Cardiac fibroblast (primary cell): Measurements from ENCODE around the gene ALDH5A1.
A peak's percentile ranks its signal among the peaks of the same experiment; 100 is the strongest.

ENCODE experiments used
- DNase-seq, 2 donors: peaks; one replicate each; pipeline versions ENCODE4 v3.0.0 to v3.0.0-alpha.2; 2010; ENCODE audit warnings: low read depth in 2 of 2
- H3K4me3 ChIP-seq, 2 donors: replicated peaks in 1 of 2; 1 replicate in 1 of 2; 2 replicates in 1 of 2; pipeline ENCODE4 v1.5.1; 2011; ENCODE audit warnings: low read depth in 2 of 2, low read length in 2 of 2, mild to moderate bottlenecking in 2 of 2, moderate library complexity in 1 of 2
- TF ChIP-seq, protein P1 (sequence below): IDR thresholded peaks from one replicate; pipeline ENCODE4 v1.5.1; 2011; ENCODE audit warnings: low read depth, mild to moderate bottlenecking, low read length, inconsistent platforms

ALDH5A1 gene

GRCh38 chr6:24537082-24537699 is 42.4 kb downstream of the ALDH5A1 start:
- peak in 1 of 2 donors; percentile 10 for DNase-seq
- TF ChIP-seq, protein P1, sequence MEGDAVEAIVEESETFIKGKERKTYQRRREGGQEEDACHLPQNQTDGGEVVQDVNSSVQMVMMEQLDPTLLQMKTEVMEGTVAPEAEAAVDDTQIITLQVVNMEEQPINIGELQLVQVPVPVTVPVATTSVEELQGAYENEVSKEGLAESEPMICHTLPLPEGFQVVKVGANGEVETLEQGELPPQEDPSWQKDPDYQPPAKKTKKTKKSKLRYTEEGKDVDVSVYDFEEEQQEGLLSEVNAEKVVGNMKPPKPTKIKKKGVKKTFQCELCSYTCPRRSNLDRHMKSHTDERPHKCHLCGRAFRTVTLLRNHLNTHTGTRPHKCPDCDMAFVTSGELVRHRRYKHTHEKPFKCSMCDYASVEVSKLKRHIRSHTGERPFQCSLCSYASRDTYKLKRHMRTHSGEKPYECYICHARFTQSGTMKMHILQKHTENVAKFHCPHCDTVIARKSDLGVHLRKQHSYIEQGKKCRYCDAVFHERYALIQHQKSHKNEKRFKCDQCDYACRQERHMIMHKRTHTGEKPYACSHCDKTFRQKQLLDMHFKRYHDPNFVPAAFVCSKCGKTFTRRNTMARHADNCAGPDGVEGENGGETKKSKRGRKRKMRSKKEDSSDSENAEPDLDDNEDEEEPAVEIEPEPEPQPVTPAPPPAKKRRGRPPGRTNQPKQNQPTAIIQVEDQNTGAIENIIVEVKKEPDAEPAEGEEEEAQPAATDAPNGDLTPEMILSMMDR = no peak
- no peak overlapping the region for H3K4me3 ChIP-seq

DNA sequence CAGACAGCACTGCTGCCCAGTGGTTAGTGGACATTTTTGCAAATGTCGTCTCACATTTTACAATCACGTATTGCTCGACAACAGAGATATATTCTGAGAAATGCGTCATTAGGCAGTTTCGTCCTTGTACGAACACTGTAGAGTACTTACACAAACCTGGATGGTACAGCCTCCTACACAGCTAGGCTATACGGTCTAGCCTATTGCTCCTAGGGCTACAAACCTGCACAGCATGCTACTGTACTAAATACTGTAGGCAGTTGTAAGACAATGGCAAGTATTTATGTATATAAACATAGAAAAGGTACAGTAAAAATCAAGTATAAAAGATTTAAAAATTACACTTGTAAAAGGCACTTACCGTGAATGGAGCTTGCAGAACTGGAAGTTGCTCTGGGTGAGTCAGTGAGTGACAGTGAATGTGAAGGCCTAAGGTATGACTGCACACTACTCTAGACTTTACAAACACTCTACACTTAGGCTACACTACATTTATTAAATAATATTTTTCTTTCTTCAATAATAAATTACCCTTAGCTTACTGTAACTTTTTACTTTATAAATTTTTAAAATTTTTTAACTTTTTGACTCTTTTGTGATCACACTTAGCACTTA is 43.1 kb downstream of the ALDH5A1 start:
- peak in 1 of 2 donors; percentile 16 for DNase-seq
- TF ChIP-seq, protein P1 = no peak
- H3K4me3 ChIP-seq = no peak overlapping the region

DNA sequence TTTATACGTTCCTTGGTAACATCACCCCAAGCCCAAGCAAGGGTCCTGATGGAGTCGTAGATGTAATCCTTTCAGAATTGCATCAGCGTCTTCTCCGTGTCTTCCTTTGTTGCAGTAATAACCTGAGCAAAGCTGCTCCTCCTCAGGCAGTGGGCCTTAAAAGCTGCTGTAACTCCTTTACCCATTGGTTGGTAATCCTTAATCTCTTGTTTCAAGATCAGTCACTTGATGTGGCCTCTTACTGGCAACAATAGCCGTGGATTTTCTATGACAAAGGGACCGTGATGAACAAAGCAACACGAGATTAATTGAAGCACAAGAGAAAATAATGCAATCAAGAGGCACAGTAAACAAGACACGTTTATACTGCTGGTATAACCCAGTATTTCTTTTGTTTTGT is 44.6 kb downstream of the ALDH5A1 start:
- H3K4me3 ChIP-seq = no peak overlapping the region
- no peak for DNase-seq
- TF ChIP-seq, protein P1 = no peak

GRCh38 chr6:24540197-24540596 is 45.4 kb downstream of the ALDH5A1 start:
- DNase-seq = no peak
- TF ChIP-seq, protein P1 = no peak
- H3K4me3 ChIP-seq = no peak overlapping the region

GRCh38 chr6:24543683-24544082 is 48.9 kb downstream of the ALDH5A1 start:
- TF ChIP-seq, protein P1 = no peak
- H3K4me3 ChIP-seq = no peak overlapping the region
- DNase-seq = no peak

- no peak for DNase-seq
Observed at GRCh38 chr6:24545183-24545582, 50.4 kb downstream of the ALDH5A1 start.

More at GRCh38 chr6:24545183-24545582, 50.4 kb downstream of the ALDH5A1 start:
- no peak overlapping the region for H3K4me3 ChIP-seq
- TF ChIP-seq, protein P1 = no peak
